HEK293 (cell line): Measurements from ENCODE around the gene DIS3L2.

ENCODE experiments used
- CTCF ChIA-PET: fragments of 350-600 bp; formaldehyde crosslinking; extraction: SDS; loops from one replicate; lab custom pipeline; 2021; ENCODE audit warnings: antibody characterized with exemption; lab: Yijun Ruan, JAX
- POLR2A ChIA-PET: fragments of 300-600 bp; formaldehyde crosslinking; extraction: SDS; loops from one replicate; lab custom pipeline; 2020; ENCODE audit warnings: antibody characterized with exemption, inconsistent platforms; lab: Yijun Ruan, JAX
- H3K27ac ChIP-seq: fragments of 200-500 bp; sonication (Bioruptor generic); 2 replicates; pipeline ENCODE4 v1.5.1; 2014; ENCODE audit warnings: low read depth, low read length, control low read depth, inconsistent platforms; ENCODE audit errors: extremely low read depth
- H3K36me3 ChIP-seq, 2 experiments: fragments of 200-500 bp in 1 of 2; sonication (Bioruptor generic) in 1 of 2; 1 replicate in 1 of 2; 2 replicates in 1 of 2; pipeline ENCODE4 v1.5.1; 2014 to 2017; ENCODE audit warnings: inconsistent platforms in 2 of 2, low read length in 2 of 2; ENCODE audit not compliant: control insufficient read depth in 2 of 2, insufficient read depth in 1 of 2
- H3K4me1 ChIP-seq: fragments of 200-500 bp; sonication (Bioruptor generic); 2 replicates; pipeline ENCODE4 v1.5.1; 2014; ENCODE audit warnings: mild to moderate bottlenecking, low read length, inconsistent platforms; ENCODE audit not compliant: control insufficient read depth, insufficient read depth
- H3K4me3 ChIP-seq: 2 replicates; pipeline ENCODE4 v1.5.1; 2011; ENCODE audit warnings: low read depth, mild to moderate bottlenecking, control low read depth, low read length, moderate library complexity
- H3K9me3 ChIP-seq: fragments of 200-500 bp; sonication (Bioruptor generic); 2 replicates; pipeline ENCODE4 v1.5.1; 2014; ENCODE audit warnings: low read depth, low read length, inconsistent platforms; ENCODE audit not compliant: control insufficient read depth, insufficient read depth
- HOXD13 ChIP-seq: sonication (generic); formaldehyde crosslinking; IDR thresholded peaks from 2 replicates; pipeline ENCODE4 v1.8.0; 2022; ENCODE audit warnings: missing genetic modification reagents, borderline replicate concordance
- PRDM1 ChIP-seq: fragments of 450-650 bp; formaldehyde crosslinking; IDR thresholded peaks from 2 replicates; pipeline ENCODE4; 2016; ENCODE audit warnings: missing biosample characterization, missing genetic modification characterization
- REPIN1 ChIP-seq: fragments of 450-650 bp; formaldehyde crosslinking; IDR thresholded peaks from 2 replicates; pipeline ENCODE4 v1.5.1; 2017; ENCODE audit warnings: missing biosample characterization, missing genetic modification characterization, low read depth
- SALL2 ChIP-seq: fragments of 450-650 bp; formaldehyde crosslinking; IDR thresholded peaks from 2 replicates; pipeline ENCODE4 v1.5.0; 2017; ENCODE audit warnings: missing biosample characterization, mild to moderate bottlenecking, missing genetic modification characterization, borderline replicate concordance
- SCRT1 ChIP-seq: fragments of 450-650 bp; formaldehyde crosslinking; IDR thresholded peaks from 2 replicates; pipeline ENCODE4 v1.5.1; 2016; ENCODE audit warnings: missing biosample characterization, missing genetic modification characterization, borderline replicate concordance
- SCRT2 ChIP-seq: fragments of 450-650 bp; formaldehyde crosslinking; IDR thresholded peaks from 2 replicates; pipeline ENCODE4 v1.5.1; 2016; ENCODE audit warnings: missing biosample characterization, missing genetic modification characterization
- WT1 ChIP-seq: fragments of 450-650 bp; formaldehyde crosslinking; IDR thresholded peaks from 2 replicates; pipeline ENCODE4 v1.5.1; 2016; ENCODE audit warnings: missing biosample characterization, missing genetic modification characterization
- ZNF266 ChIP-seq: fragments of 450-650 bp; formaldehyde crosslinking; IDR thresholded peaks from 2 replicates; pipeline ENCODE4 v1.5.1; 2016; ENCODE audit warnings: missing biosample characterization, missing genetic modification characterization, low read depth
- ZNF324 ChIP-seq: fragments of 450-650 bp; formaldehyde crosslinking; IDR thresholded peaks from 2 replicates; pipeline ENCODE4 v1.5.1; 2016; ENCODE audit warnings: missing biosample characterization, missing genetic modification characterization
- ZNF423 ChIP-seq: fragments of 450-650 bp; formaldehyde crosslinking; IDR thresholded peaks from 2 replicates; pipeline ENCODE4 v1.5.1; 2016; ENCODE audit warnings: missing biosample characterization, missing genetic modification characterization
- ZNF529 ChIP-seq: fragments of 450-650 bp; formaldehyde crosslinking; IDR thresholded peaks from 2 replicates; pipeline ENCODE4 v1.5.1; 2017; ENCODE audit warnings: missing genetic modification characterization, missing biosample characterization; ENCODE audit not compliant: insufficient replicate concordance
- ZNF585B ChIP-seq: fragments of 450-650 bp; formaldehyde crosslinking; IDR thresholded peaks from 2 replicates; pipeline ENCODE4 v1.5.1; 2016; ENCODE audit warnings: missing biosample characterization, missing genetic modification characterization
- ZNF707 ChIP-seq: fragments of 450-650 bp; formaldehyde crosslinking; IDR thresholded peaks from 2 replicates; pipeline ENCODE4 v1.5.1; 2016; ENCODE audit warnings: missing biosample characterization, missing genetic modification characterization
- TF ChIP-seq, protein P1 (sequence below): fragments of 450-650 bp; IDR thresholded peaks from 2 replicates; pipeline ENCODE4 v1.5.1; 2018; ENCODE audit warnings: missing biosample characterization, mild to moderate bottlenecking, missing genetic modification characterization
- TF ChIP-seq, protein P2 (sequence below): fragments of 450-650 bp; formaldehyde crosslinking; IDR thresholded peaks from 2 replicates; pipeline ENCODE4 v1.5.1; 2017; ENCODE audit warnings: missing biosample characterization, missing genetic modification characterization
- TF ChIP-seq, protein P3 (sequence below): fragments of 450-650 bp; formaldehyde crosslinking; IDR thresholded peaks from 2 replicates; pipeline ENCODE4 v1.5.1; 2016; ENCODE audit warnings: missing biosample characterization, missing genetic modification characterization
- TF ChIP-seq, protein P4 (sequence below): fragments of 450-650 bp; IDR thresholded peaks from 2 replicates; pipeline ENCODE4 v1.5.1; 2018; ENCODE audit warnings: missing biosample characterization, missing genetic modification characterization

The DIS3L2 gene

DNA sequence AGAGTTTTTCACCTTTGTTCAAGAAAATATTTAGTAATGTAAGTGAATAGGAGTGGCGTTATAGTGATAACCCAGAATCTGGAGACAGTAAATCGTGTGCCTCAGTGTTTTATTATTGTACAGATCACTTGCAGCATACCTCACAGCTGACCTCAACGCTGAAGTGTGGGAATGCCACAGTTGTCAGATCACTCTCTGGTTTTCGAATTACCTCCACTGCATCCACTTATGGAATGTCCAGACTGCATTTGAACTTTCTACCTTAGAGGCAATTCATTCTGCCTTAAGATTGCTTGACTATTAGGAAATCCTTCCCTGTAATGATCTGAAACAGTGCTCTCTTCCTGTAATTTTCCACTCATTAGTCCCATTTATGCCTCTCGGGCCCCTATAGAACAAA lies 252.5 kb downstream of the DIS3L2 start:
- TF ChIP-seq ZNF585B (no peak), WT1 (tag by site-specific recombination) (no peak), SALL2 (tag by site-specific recombination) (no peak)
- H3K4me1 ChIP-seq: no peaks in the 10 kb centered on the region
- ChIA-PET POLR2A (no interaction called here), CTCF (no interaction called here)
- H3K36me3 ChIP-seq: peaks cover 0 to 9% of the 10 kb centered on the region in 2 experiments; a peak in 1 of 3 replicates
- no peaks in the 10 kb centered on the region for H3K9me3 ChIP-seq
- no peak overlapping the region for H3K4me3 ChIP-seq
- H3K27ac ChIP-seq: no peak overlapping the region

DNA sequence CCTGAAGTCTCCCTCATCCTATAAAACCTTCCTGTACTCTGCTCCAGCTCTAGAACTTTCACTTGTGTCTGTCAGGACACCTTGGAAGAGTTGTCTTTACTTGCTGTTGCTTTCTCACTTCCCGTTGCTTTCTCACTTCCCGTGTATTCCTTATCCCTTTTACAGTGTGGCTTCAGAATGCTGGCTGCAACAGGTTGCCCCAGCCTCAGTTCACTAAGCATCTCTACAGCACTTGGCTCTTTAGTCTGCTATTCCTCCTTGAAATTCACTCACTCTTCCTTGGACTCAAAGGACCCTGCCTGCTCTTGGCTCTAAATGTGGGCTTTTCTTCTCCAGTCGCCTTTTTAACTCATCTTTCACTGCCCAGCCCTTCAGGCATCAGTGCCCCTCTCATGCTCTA lies 254.5 kb downstream of the DIS3L2 start:
- CTCF ChIA-PET: no interaction called here
- H3K9me3 ChIP-seq: no peaks in the 10 kb centered on the region
- TF ChIP-seq SCRT2 (tag by site-specific recombination) (peak; percentile 69), PRDM1 (tag by site-specific recombination) (peak; percentile 31; the same call in 1 of the 2 replicates), REPIN1 (tag by site-specific recombination) (no peak), SCRT1 (tag by site-specific recombination) (peak; percentile 61)
- TF ChIP-seq, protein P1, sequence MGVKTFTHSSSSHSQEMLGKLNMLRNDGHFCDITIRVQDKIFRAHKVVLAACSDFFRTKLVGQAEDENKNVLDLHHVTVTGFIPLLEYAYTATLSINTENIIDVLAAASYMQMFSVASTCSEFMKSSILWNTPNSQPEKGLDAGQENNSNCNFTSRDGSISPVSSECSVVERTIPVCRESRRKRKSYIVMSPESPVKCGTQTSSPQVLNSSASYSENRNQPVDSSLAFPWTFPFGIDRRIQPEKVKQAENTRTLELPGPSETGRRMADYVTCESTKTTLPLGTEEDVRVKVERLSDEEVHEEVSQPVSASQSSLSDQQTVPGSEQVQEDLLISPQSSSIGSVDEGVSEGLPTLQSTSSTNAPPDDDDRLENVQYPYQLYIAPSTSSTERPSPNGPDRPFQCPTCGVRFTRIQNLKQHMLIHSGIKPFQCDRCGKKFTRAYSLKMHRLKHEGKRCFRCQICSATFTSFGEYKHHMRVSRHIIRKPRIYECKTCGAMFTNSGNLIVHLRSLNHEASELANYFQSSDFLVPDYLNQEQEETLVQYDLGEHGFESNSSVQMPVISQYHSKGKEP (tag by site-specific recombination): no peak
- no peaks in the 10 kb centered on the region for H3K36me3 ChIP-seq
- H3K4me1 ChIP-seq: no peaks in the 10 kb centered on the region
- H3K4me3 ChIP-seq: no peak overlapping the region
- H3K27ac ChIP-seq: no peak overlapping the region
- POLR2A ChIA-PET: no interaction called here

DNA sequence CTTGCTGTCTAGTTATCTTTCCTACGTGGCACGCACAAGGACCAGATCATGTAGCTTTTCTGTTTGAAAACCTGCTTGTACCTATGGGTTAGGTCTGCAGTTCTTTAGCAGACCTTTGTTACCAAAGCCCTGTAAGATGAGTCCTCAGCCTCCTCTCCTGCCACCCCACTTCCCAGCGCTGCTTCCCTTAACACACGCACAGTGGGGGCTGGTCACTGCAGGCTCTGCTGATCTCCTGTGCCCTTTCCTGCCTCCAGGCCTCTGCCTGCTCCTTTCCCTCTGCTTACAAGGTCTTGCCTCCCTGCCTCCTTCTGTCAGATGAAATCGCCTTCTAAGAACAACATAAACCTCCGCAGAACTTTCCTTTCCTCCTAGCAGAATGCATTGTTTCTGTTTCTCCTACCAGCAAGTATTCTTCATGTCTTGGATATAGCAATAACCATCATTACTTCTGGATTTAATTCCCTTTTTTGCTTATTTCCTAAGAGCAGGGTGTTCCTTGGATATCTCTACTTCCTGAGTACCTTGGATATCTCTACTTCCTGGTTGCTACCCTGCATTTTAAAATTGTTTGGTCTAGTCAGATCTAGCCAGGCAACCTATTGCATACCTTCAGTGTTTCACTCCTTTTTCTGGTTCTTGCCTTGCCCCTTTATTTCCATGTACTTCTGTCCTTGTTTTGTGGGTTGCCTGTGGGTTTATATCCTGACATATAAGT lies 257.4 kb downstream of the DIS3L2 start:
- ChIA-PET CTCF (interaction anchor here (0.6 kb wide), 1 partner anchor 415 kb away, joined by 3 read pairs; no protein-coding TSS in a partner anchor), POLR2A (no interaction called here)
- Histone ChIP-seq H3K9me3 (no peaks in the 10 kb centered on the region), H3K4me1 (no peaks in the 10 kb centered on the region), H3K36me3 (no peaks in the 10 kb centered on the region), H3K27ac (no peak overlapping the region), H3K4me3 (no peak overlapping the region)
- TF ChIP-seq ZNF324 (no peak), ZNF423 (tag by site-specific recombination) (no peak), HOXD13 (CRISPR knock-in tag) (no peak), ZNF266 (no peak), ZNF707 (tag by site-specific recombination) (no peak), ZNF529 (no peak)
- TF ChIP-seq, protein P2, sequence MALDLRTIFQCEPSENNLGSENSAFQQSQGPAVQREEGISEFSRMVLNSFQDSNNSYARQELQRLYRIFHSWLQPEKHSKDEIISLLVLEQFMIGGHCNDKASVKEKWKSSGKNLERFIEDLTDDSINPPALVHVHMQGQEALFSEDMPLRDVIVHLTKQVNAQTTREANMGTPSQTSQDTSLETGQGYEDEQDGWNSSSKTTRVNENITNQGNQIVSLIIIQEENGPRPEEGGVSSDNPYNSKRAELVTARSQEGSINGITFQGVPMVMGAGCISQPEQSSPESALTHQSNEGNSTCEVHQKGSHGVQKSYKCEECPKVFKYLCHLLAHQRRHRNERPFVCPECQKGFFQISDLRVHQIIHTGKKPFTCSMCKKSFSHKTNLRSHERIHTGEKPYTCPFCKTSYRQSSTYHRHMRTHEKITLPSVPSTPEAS (tag by site-specific recombination): no peak
- TF ChIP-seq, protein P3, sequence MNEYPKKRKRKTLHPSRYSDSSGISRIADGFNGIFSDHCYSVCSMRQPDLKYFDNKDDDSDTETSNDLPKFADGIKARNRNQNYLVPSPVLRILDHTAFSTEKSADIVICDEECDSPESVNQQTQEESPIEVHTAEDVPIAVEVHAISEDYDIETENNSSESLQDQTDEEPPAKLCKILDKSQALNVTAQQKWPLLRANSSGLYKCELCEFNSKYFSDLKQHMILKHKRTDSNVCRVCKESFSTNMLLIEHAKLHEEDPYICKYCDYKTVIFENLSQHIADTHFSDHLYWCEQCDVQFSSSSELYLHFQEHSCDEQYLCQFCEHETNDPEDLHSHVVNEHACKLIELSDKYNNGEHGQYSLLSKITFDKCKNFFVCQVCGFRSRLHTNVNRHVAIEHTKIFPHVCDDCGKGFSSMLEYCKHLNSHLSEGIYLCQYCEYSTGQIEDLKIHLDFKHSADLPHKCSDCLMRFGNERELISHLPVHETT (tag by site-specific recombination): no peak
- TF ChIP-seq, protein P4, sequence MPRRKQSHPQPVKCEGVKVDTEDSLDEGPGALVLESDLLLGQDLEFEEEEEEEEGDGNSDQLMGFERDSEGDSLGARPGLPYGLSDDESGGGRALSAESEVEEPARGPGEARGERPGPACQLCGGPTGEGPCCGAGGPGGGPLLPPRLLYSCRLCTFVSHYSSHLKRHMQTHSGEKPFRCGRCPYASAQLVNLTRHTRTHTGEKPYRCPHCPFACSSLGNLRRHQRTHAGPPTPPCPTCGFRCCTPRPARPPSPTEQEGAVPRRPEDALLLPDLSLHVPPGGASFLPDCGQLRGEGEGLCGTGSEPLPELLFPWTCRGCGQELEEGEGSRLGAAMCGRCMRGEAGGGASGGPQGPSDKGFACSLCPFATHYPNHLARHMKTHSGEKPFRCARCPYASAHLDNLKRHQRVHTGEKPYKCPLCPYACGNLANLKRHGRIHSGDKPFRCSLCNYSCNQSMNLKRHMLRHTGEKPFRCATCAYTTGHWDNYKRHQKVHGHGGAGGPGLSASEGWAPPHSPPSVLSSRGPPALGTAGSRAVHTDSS (tag by site-specific recombination): no peak
